Neural progenitor cell (in vitro differentiated cells): ENCODE data around the gene SEMA3E. TPM values are rescaled to one million over a fixed set of nuclear protein-coding genes. Genes with fewer than 3 reads are reported as not detected.

Experiments used
- DNase-seq: peaks from one replicate; pipeline ENCODE4 v3.0.0-alpha.2; 2016; ENCODE audit warnings: low spot score
- H2AFZ ChIP-seq: fragments of 200-600 bp; sonication (generic); replicated peaks from 2 replicates; pipeline ENCODE4 v1.6.1; 2016; ENCODE audit warnings: antibody characterized with exemption
- H3F3A ChIP-seq: fragments of 200-600 bp; sonication (generic); 2 replicates; pipeline ENCODE4 v1.6.1; 2016; ENCODE audit warnings: antibody characterized with exemption, low read depth
- H3K27ac ChIP-seq: fragments of 200-600 bp; sonication (generic); 2 replicates; pipeline ENCODE4 v1.5.1; 2016; ENCODE audit warnings: mild to moderate bottlenecking
- H3K27me3 ChIP-seq: fragments of 200-600 bp; sonication (generic); 2 replicates; pipeline ENCODE4 v1.6.1; 2016; ENCODE audit warnings: mild to moderate bottlenecking, moderate library complexity
- H3K36me3 ChIP-seq: fragments of 200-600 bp; sonication (generic); 2 replicates; pipeline ENCODE4 v1.5.1; 2016
- H3K4me1 ChIP-seq: fragments of 200-600 bp; sonication (generic); 2 replicates; pipeline ENCODE4 v1.6.1; 2016; ENCODE audit warnings: mixed run types
- H3K4me2 ChIP-seq: fragments of 200-600 bp; sonication (generic); 2 replicates; pipeline ENCODE4 v1.6.1; 2016
- H3K4me3 ChIP-seq: fragments of 200-600 bp; sonication (generic); 2 replicates; pipeline ENCODE4 v1.5.1; 2016
- H3K79me2 ChIP-seq: fragments of 200-600 bp; sonication (generic); 2 replicates; pipeline ENCODE4 v1.6.1; 2016; ENCODE audit warnings: low read depth
- H3K9ac ChIP-seq: fragments of 200-600 bp; sonication (generic); 2 replicates; pipeline ENCODE4 v1.6.1; 2016
- H3K9me3 ChIP-seq: fragments of 200-600 bp; sonication (generic); 2 replicates; pipeline ENCODE4 v1.5.1; 2016; ENCODE audit warnings: low read depth
- H4K20me1 ChIP-seq: fragments of 200-600 bp; sonication (generic); 2 replicates; pipeline ENCODE4 v1.6.1; 2016; ENCODE audit warnings: low read depth
- H3K27ac Mint-ChIP-seq: 3 replicates; pipeline ENCODE4 v1.8.0; 2021; ENCODE audit warnings: mixed read lengths
- H3K27me3 Mint-ChIP-seq: 2 replicates; pipeline ENCODE4 v1.8.0; 2022; ENCODE audit warnings: low read depth, mild to moderate bottlenecking, inconsistent platforms, moderate library complexity, mixed read lengths; ENCODE audit not compliant: insufficient read depth
- H3K36me3 Mint-ChIP-seq: 3 replicates; pipeline ENCODE4 v1.8.0; 2021; ENCODE audit warnings: mixed read lengths
- H3K4me1 Mint-ChIP-seq: 3 replicates; pipeline ENCODE4 v1.8.0; 2021; ENCODE audit warnings: mixed read lengths
- H3K4me3 Mint-ChIP-seq: 3 replicates; pipeline ENCODE4 v1.8.0; 2021; ENCODE audit warnings: mild to moderate bottlenecking, moderate library complexity, mixed read lengths
- H3K9me3 Mint-ChIP-seq: 3 replicates; pipeline ENCODE4 v1.8.0; 2020; ENCODE audit warnings: mixed read lengths
- CTCF ChIP-seq: fragments of 200-600 bp; sonication (generic); IDR thresholded peaks from 2 replicates; pipeline ENCODE4 v1.5.1; 2017; ENCODE audit warnings: antibody characterized with exemption, mild to moderate bottlenecking
- EZH2 ChIP-seq: fragments of 200-600 bp; sonication (generic); IDR thresholded peaks from 2 replicates; pipeline ENCODE4 v1.6.1; 2017; ENCODE audit warnings: antibody characterized with exemption, mild to moderate bottlenecking, moderate library complexity
- EZH2phosphoT487 ChIP-seq: fragments of 200-600 bp; sonication (generic); IDR thresholded peaks from 2 replicates; pipeline ENCODE4 v1.6.1; 2017; ENCODE audit warnings: antibody characterized with exemption
- total RNA-seq: library from RNA; depleted of rRNA; stranded (reverse); fragments of >200 nt; gene quantifications from 2 replicates; pipeline ENCODE4 v1.2.3, GENCODE V29; 2015; ENCODE audit warnings: low replicate concordance

SEMA3E gene
- total RNA-seq, 1 donor from 2014 or later = 5.5 TPM

GRCh38 chr7:83394776-83395175 is 254.2 kb downstream of the SEMA3E start:
- peaks cover 2% of the 10 kb centered on the region for H3K36me3 ChIP-seq
- no peak overlapping the region for H3K4me3 ChIP-seq
- no peak overlapping the region for H3K27ac Mint-ChIP-seq
- H2AFZ ChIP-seq = no peak overlapping the region
- no peak overlapping the region for H3K9ac ChIP-seq
- no peak for DNase-seq
- TF ChIP-seq EZH2phosphoT487 (no peak), EZH2 (no peak), CTCF (no peak)
- H3K79me2 ChIP-seq = no peaks in the 10 kb centered on the region
- H3K27me3 ChIP-seq = no peaks in the 10 kb centered on the region
- no peaks in the 10 kb centered on the region for H3K4me1 Mint-ChIP-seq
- no peaks in the 10 kb centered on the region for H4K20me1 ChIP-seq
- no peak overlapping the region for H3K4me2 ChIP-seq
- H3K27me3 Mint-ChIP-seq = no peaks in the 10 kb centered on the region
- no peak overlapping the region for H3K4me3 Mint-ChIP-seq
- no peaks in the 10 kb centered on the region for H3K9me3 ChIP-seq
- H3F3A ChIP-seq = peaks cover 4% of the 10 kb centered on the region
- H3K36me3 Mint-ChIP-seq = no peaks in the 10 kb centered on the region
- no peaks in the 10 kb centered on the region for H3K9me3 Mint-ChIP-seq
- no peak overlapping the region for H3K27ac ChIP-seq
- H3K4me1 ChIP-seq = no peaks in the 10 kb centered on the region

- Histone ChIP-seq H3K4me1 (no peaks in the 10 kb centered on the region), H3K9me3 (no peaks in the 10 kb centered on the region), H3K36me3 (peaks cover 7% of the 10 kb centered on the region), H3K79me2 (no peaks in the 10 kb centered on the region), H3K4me3 (no peak overlapping the region), H3F3A (peaks cover 12% of the 10 kb centered on the region), H3K4me2 (no peak overlapping the region), H4K20me1 (no peaks in the 10 kb centered on the region), H3K27me3 (no peaks in the 10 kb centered on the region), H2AFZ (no peak overlapping the region), H3K27ac (no peak overlapping the region), H3K9ac (no peak overlapping the region)
- no peak for DNase-seq
- H3K4me3 Mint-ChIP-seq = no peak overlapping the region
- no peaks in the 10 kb centered on the region for H3K4me1 Mint-ChIP-seq
- no peaks in the 10 kb centered on the region for H3K9me3 Mint-ChIP-seq
- H3K36me3 Mint-ChIP-seq = no peaks in the 10 kb centered on the region
- H3K27ac Mint-ChIP-seq = no peak overlapping the region
- no peaks in the 10 kb centered on the region for H3K27me3 Mint-ChIP-seq
- TF ChIP-seq CTCF = no peak
- no peak for TF ChIP-seq EZH2phosphoT487
- TF ChIP-seq EZH2 = no peak
These were observed 260.5 kb downstream of the SEMA3E start for GRCh38 chr7:83388436-83388835.

GRCh38 chr7:83366629-83367028 is 282.3 kb downstream of the SEMA3E start:
- Histone ChIP-seq H4K20me1 (no peaks in the 10 kb centered on the region), H3K4me1 (no peaks in the 10 kb centered on the region), H3K9ac (no peak overlapping the region), H3K9me3 (no peaks in the 10 kb centered on the region), H3K36me3 (no peaks in the 10 kb centered on the region), H3K27ac (no peak overlapping the region), H3K79me2 (no peaks in the 10 kb centered on the region), H2AFZ (no peak overlapping the region), H3K4me3 (no peak overlapping the region), H3K4me2 (no peak overlapping the region), H3K27me3 (no peaks in the 10 kb centered on the region), H3F3A (no peaks in the 10 kb centered on the region)
- TF ChIP-seq EZH2 (no peak), EZH2phosphoT487 (no peak), CTCF (peak; percentile 43)
- no peak overlapping the region for H3K4me3 Mint-ChIP-seq
- peaks cover 2% of the 10 kb centered on the region for H3K4me1 Mint-ChIP-seq
- no peaks in the 10 kb centered on the region for H3K36me3 Mint-ChIP-seq
- no peaks in the 10 kb centered on the region for H3K27me3 Mint-ChIP-seq
- no peak for DNase-seq
- H3K9me3 Mint-ChIP-seq = no peaks in the 10 kb centered on the region
- H3K27ac Mint-ChIP-seq = no peak overlapping the region

- Mint-ChIP-seq H3K36me3 (no peaks in the 10 kb centered on the region), H3K27ac (no peak overlapping the region), H3K4me1 (peaks cover 2% of the 10 kb centered on the region), H3K9me3 (no peaks in the 10 kb centered on the region), H3K27me3 (no peaks in the 10 kb centered on the region), H3K4me3 (no peak overlapping the region)
- no peak overlapping the region for H3K4me3 ChIP-seq
- no peak overlapping the region for H2AFZ ChIP-seq
- H3K4me2 ChIP-seq = no peak overlapping the region
- H3K9me3 ChIP-seq = no peaks in the 10 kb centered on the region
- H4K20me1 ChIP-seq = no peaks in the 10 kb centered on the region
- no peak for DNase-seq
- no peaks in the 10 kb centered on the region for H3K4me1 ChIP-seq
- no peak overlapping the region for H3K27ac ChIP-seq
- H3K79me2 ChIP-seq = no peaks in the 10 kb centered on the region
- no peak overlapping the region for H3K9ac ChIP-seq
- H3K36me3 ChIP-seq = no peaks in the 10 kb centered on the region
- TF ChIP-seq CTCF = peak; percentile 22
- TF ChIP-seq EZH2 = no peak
- no peaks in the 10 kb centered on the region for H3F3A ChIP-seq
- no peaks in the 10 kb centered on the region for H3K27me3 ChIP-seq
These were observed 283.2 kb downstream of the SEMA3E start for GRCh38 chr7:83365746-83366145.
